ENCODE results near the gene MFSD2A. TPM values are rescaled to one million over a fixed set of nuclear protein-coding genes. Genes with fewer than 3 reads are reported as not detected.
"Not testable (repeated sequence)": the region's sequence is repeated elsewhere in the genome, so short reads cannot be mapped to it uniquely, and the experiment has no call there.

Gene MFSD2A
- total RNA-seq, 1 donor from 2014 or later, result not detected

GRCh38 chr1:40007481-40008034, 52.6 kb downstream of the MFSD2A start:
- not testable (repeated sequence) for DNase-seq

GRCh38 chr1:40011198-40011597, 56.3 kb downstream of the MFSD2A start:
- no peak for DNase-seq

- peak; percentile 58 for DNase-seq
Measured at GRCh38 chr1:40014253-40014706, 59.3 kb downstream of the MFSD2A start.

- peak; percentile 67 for DNase-seq
Measured at GRCh38 chr1:40014812-40015594, 60.1 kb downstream of the MFSD2A start.

- DNase-seq, result no peak
Measured at GRCh38 chr1:40017951-40018575, 63.1 kb downstream of the MFSD2A start.

Other genes starting within 250 kb of the MFSD2A start
- 37.4 and 41.7 TPM in 2 replicates for gene PPIE, start 216.3 kb upstream of the MFSD2A start, total RNA-seq
- 2.9 and 7.0 TPM in 2 replicates for gene OXCT2, start 183.8 kb upstream of the MFSD2A start, total RNA-seq
- 0.17 and 0.47 TPM in 2 replicates for gene BMP8B, start 166.3 kb upstream of the MFSD2A start, total RNA-seq
- gene TRIT1, start 71.6 kb upstream of the MFSD2A start, total RNA-seq, result 17.3 and 19.4 TPM in 2 replicates
- gene MYCL, start 53.2 kb upstream of the MFSD2A start, total RNA-seq, result 0.17 and 0.28 TPM in 2 replicates
- gene CAP1, start 85.6 kb downstream of the MFSD2A start, total RNA-seq, result 430 and 574 TPM in 2 replicates
- 53.3 and 101 TPM in 2 replicates for gene PPT1, start 142.1 kb downstream of the MFSD2A start, total RNA-seq
- gene RLF, start 206.2 kb downstream of the MFSD2A start, total RNA-seq, result 23.3 and 24.5 TPM in 2 replicates

Measured in dermis blood vessel endothelial cell (primary cell).